Endodermal cell (in vitro differentiated cells): ENCODE data around the gene MIXL1. TPM values are rescaled to one million over a fixed set of nuclear protein-coding genes. Genes with fewer than 3 reads are reported as not detected.
A peak's percentile ranks its signal among the peaks of the same experiment; 100 is the strongest.

Experiments
- DNase-seq: peaks from one replicate; pipeline ENCODE4 v3.0.0-alpha.2; 2017
- H3K27ac ChIP-seq: 2 replicates; pipeline ENCODE4 v1.5.1; 2013; ENCODE audit warnings: mild to moderate bottlenecking, low read depth, low read length, moderate library complexity
- H3K27me3 ChIP-seq: 2 replicates; pipeline ENCODE4 v1.6.1; 2013; ENCODE audit warnings: mild to moderate bottlenecking, low read length, moderate library complexity; ENCODE audit not compliant: insufficient read depth, control insufficient read depth, poor library complexity, severe bottlenecking
- H3K36me3 ChIP-seq: 2 replicates; pipeline ENCODE4 v1.7.0; 2013; ENCODE audit warnings: mild to moderate bottlenecking, low read length, moderate library complexity; ENCODE audit not compliant: control insufficient read depth, insufficient read depth
- H3K4me1 ChIP-seq: one replicate; pipeline ENCODE4 v1.7.0; 2013; ENCODE audit warnings: low read length; ENCODE audit not compliant: control insufficient read depth, insufficient read depth
- H3K4me3 ChIP-seq: 2 replicates; pipeline ENCODE4 v1.5.1; 2013; ENCODE audit warnings: mild to moderate bottlenecking, low read length, moderate library complexity
- H3K9ac ChIP-seq: 2 replicates; pipeline ENCODE4 v1.6.1; 2013; ENCODE audit warnings: mild to moderate bottlenecking, low read length, moderate library complexity; ENCODE audit not compliant: poor library complexity, severe bottlenecking; ENCODE audit errors: extremely low read depth
- H3K9me3 ChIP-seq: 2 replicates; pipeline ENCODE4 v1.6.1; 2013; ENCODE audit warnings: mild to moderate bottlenecking, low read length, moderate library complexity; ENCODE audit not compliant: control insufficient read depth
- H3K27ac Mint-ChIP-seq: 2 replicates; pipeline ENCODE4 v1.8.0; 2020; ENCODE audit warnings: mixed read lengths
- H3K27me3 Mint-ChIP-seq: 2 replicates; pipeline ENCODE4 v1.8.0; 2021; ENCODE audit warnings: mild to moderate bottlenecking, mixed read lengths; ENCODE audit not compliant: insufficient read depth
- H3K36me3 Mint-ChIP-seq: 2 replicates; pipeline ENCODE4 v1.8.0; 2020; ENCODE audit warnings: low read depth, mixed read lengths
- H3K4me1 Mint-ChIP-seq: 2 replicates; pipeline ENCODE4 v1.8.0; 2020; ENCODE audit warnings: mixed read lengths
- H3K4me3 Mint-ChIP-seq: 2 replicates; pipeline ENCODE4 v1.8.0; 2020; ENCODE audit warnings: mild to moderate bottlenecking, moderate library complexity, mixed read lengths
- H3K9me3 Mint-ChIP-seq: 2 replicates; pipeline ENCODE4 v1.8.0; 2020; ENCODE audit warnings: mild to moderate bottlenecking, mixed read lengths
- WGBS, 2 experiments: methylation state at CpG; one replicate each; pipeline versions ENCODE4 v1.1.5 to v1.1.7; 2013; ENCODE audit warnings: missing lambda C conversion rate in 2 of 2, mixed read lengths in 1 of 2; ENCODE audit not compliant: insufficient coverage in 1 of 2, insufficient read length in 1 of 2; 5-methylcytosine and 5-hydroxymethylcytosine counted together
- total RNA-seq, 2 donors: library from RNA; stranded (reverse); fragmentation: NEBNext Ultra II Directional in 1 of 2; extraction: Animal tissue kit (Norgen Biotek cat#: 25700) in 1 of 2; gene quantifications; 2 replicates in 1 of 2; 3 replicates in 1 of 2; pipeline ENCODE4 v1.2.1, GENCODE V29; 2021
- TF ChIP-seq, protein P1 (sequence below): fragments of 200-600 bp; sonication (generic); conservative IDR thresholded peaks from 2 replicates; pipeline ENCODE4 v1.5.0; 2021; ENCODE audit warnings: antibody characterized with exemption, mild to moderate bottlenecking

MIXL1 gene
- total RNA-seq, 2 donors from 2014 or later, result 16.8 to 86.3 TPM

DNA sequence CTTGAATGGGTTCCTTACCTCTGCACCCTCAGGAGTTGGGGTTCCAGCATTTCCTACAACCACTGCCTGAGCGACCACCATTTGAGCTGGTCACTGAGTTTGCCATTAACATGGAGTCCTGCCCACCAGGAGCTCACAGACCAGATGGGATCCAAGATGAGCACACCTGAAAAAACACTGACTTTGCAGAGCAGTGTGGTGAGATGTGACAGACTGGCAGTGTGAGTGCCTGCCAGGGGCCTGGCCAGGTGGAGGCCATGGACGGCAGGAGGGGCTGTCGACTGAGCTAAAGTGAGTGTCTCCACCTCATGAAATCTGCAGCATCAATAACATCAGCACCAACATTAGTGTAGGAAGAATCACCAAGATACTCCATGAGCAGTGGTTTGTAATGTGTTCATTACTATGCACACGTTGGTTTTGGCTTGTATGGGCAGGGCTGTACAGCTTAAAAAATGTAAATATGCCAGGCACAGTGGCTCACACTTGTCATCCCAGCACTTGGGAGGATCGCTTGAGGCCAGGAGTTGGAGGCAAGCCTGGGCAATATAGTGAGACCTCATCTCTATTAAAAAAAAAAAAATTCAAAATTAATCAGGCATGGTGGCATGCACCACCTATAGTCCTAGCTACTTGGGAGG lies 12.2 kb upstream of the MIXL1 start:
- H3K27ac ChIP-seq, result peak overlapping the region; percentile 30
- no peaks in the 10 kb centered on the region for H3K36me3 ChIP-seq
- H3K27me3 Mint-ChIP-seq, result no peaks in the 10 kb centered on the region
- no peaks in the 10 kb centered on the region for H3K9me3 ChIP-seq
- H3K4me3 ChIP-seq, result peak overlapping the region; percentile 50
- H3K4me3 Mint-ChIP-seq, result no peak overlapping the region
- 80 to 93% methylated on average over 3 to 5 of the region's 5 CpGs for WGBS, 2 experiments
- H3K27me3 ChIP-seq, result no peaks in the 10 kb centered on the region
- peak; percentile 72 for DNase-seq
- H3K27ac Mint-ChIP-seq, result peak overlapping the region; percentile 73
- H3K4me1 Mint-ChIP-seq, result peaks cover 57% of the 10 kb centered on the region
- H3K9ac ChIP-seq, result no peak overlapping the region
- TF ChIP-seq, protein P1, sequence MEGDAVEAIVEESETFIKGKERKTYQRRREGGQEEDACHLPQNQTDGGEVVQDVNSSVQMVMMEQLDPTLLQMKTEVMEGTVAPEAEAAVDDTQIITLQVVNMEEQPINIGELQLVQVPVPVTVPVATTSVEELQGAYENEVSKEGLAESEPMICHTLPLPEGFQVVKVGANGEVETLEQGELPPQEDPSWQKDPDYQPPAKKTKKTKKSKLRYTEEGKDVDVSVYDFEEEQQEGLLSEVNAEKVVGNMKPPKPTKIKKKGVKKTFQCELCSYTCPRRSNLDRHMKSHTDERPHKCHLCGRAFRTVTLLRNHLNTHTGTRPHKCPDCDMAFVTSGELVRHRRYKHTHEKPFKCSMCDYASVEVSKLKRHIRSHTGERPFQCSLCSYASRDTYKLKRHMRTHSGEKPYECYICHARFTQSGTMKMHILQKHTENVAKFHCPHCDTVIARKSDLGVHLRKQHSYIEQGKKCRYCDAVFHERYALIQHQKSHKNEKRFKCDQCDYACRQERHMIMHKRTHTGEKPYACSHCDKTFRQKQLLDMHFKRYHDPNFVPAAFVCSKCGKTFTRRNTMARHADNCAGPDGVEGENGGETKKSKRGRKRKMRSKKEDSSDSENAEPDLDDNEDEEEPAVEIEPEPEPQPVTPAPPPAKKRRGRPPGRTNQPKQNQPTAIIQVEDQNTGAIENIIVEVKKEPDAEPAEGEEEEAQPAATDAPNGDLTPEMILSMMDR, result no peak
- no peaks in the 10 kb centered on the region for H3K9me3 Mint-ChIP-seq
- no peaks in the 10 kb centered on the region for H3K36me3 Mint-ChIP-seq
- H3K4me1 ChIP-seq, result peaks cover 38% of the 10 kb centered on the region

DNA sequence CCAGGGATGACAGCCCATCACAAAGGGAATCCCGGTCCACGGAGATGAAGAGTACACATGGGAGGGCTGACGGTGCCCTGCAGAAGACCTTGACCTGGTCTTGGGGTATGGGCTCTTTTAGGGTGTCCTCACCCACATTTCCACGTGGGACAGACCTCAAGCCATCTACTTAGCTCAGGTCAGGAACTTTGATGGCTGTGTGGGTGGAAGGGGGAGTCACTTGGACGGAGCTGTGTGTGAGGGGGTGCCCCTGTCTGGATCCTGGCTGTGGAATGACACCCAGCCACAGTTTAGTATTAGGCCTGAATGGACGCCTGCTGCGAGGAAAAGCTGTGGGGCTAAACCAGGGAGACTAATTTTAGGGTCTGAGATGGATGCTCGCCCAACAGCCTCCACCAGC lies 10.9 kb upstream of the MIXL1 start:
- Mint-ChIP-seq H3K4me1 (peaks cover 67% of the 10 kb centered on the region), H3K9me3 (no peaks in the 10 kb centered on the region), H3K27me3 (no peaks in the 10 kb centered on the region), H3K4me3 (no peak overlapping the region), H3K27ac (no peak overlapping the region), H3K36me3 (no peaks in the 10 kb centered on the region)
- no peaks in the 10 kb centered on the region for H3K9me3 ChIP-seq
- no peaks in the 10 kb centered on the region for H3K27me3 ChIP-seq
- no peaks in the 10 kb centered on the region for H3K36me3 ChIP-seq
- H3K4me1 ChIP-seq, result peaks cover 49% of the 10 kb centered on the region
- no peak overlapping the region for H3K4me3 ChIP-seq
- WGBS, 2 experiments, result 91 to 96% methylated on average over 7 to 8 of the region's 8 CpGs
- no peak overlapping the region for H3K27ac ChIP-seq
- TF ChIP-seq, protein P1, result no peak
- H3K9ac ChIP-seq, result no peak overlapping the region
- DNase-seq, result peak; percentile 47

DNA sequence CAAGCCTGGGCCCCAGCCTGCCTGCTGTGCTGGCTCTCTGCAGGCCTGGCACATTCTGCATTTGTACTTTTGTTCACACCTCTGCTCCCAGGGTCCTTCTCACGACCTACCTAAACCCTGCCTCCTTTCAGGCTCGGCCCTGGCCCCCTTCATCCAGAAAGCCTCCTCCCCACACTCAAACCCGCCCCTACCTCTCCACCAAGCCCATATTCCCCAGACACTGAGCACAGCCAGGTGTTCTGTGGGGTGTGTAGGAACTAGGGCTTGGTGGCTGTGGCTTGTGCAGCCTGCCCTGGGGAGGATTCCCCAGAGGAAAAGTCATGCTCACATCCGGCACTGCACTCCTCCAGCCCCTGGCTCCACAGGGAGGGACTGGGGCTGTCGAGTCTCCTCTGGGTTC lies 8.2 kb upstream of the MIXL1 start:
- TF ChIP-seq, protein P1, result no peak
- Mint-ChIP-seq H3K36me3 (no peaks in the 10 kb centered on the region), H3K9me3 (no peaks in the 10 kb centered on the region), H3K4me1 (peaks cover 53% of the 10 kb centered on the region), H3K27me3 (no peaks in the 10 kb centered on the region), H3K27ac (peak overlapping the region; percentile 57), H3K4me3 (no peak overlapping the region)
- Histone ChIP-seq H3K9ac (peak overlapping the region; percentile 21), H3K4me3 (no peak overlapping the region), H3K27me3 (no peaks in the 10 kb centered on the region), H3K9me3 (no peaks in the 10 kb centered on the region), H3K27ac (no peak overlapping the region), H3K36me3 (no peaks in the 10 kb centered on the region), H3K4me1 (peaks cover 42% of the 10 kb centered on the region)
- peak; percentile 79 for DNase-seq
- 53 to 65% methylated on average over 2 to 5 of the region's 5 CpGs for WGBS, 2 experiments
